Measurements from ENCODE around the gene SLC44A3.
A peak's percentile ranks its signal among the peaks of the same experiment; 100 is the strongest.

The SLC44A3 gene

DNA sequence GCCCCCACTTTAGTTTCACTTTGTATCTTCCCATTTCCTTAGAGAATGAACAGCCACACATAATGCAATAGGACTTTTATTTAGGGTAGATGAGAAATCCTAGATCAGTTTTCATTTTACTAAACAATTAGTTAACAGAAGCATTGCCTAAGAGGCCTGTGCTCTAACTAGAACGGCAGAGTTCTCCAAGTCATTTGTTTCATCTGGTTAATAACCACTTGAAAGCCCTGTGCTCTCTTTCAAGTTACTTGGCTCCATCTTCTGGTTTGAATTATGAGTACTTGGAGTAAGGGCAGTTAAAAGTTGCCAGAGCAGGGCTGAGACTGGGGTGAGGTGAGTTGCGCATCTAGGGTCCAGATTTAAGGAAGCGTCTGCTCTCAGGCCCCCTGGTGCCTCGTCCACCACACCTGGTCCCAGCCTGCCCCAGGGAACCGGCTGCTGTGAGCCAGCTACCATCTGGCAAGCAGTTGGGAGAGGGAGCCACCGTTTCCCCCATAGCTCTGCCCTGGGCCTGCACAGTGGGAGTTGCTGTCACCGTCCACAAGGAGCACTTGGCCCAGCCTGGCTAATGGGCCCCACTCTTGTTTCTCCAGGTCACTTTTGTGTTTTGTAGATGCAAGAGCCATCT lies 18.1 kb upstream of the SLC44A3 start:
- peak; percentile 46 for DNase-seq (ENCODE audit: low spot score)

DNA sequence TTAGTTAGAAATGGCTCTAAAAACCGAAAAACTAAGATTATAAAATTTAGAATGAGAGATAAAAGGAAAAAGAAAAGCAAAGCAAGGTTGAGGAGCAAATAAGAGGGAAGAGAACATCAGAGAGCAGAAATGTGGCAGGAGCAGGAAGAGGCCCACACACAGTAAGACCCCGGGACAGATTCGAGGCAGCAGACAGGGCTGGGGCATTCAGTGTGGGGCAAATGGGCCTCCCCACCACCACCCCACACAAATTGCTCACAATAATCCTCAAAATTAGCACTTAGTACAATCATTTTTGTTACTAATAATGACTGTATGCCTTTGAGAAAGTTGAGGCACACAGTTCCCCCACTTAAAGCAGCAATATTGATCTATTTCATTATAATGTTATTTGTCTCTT lies 17.1 kb upstream of the SLC44A3 start:
- DNase-seq (ENCODE audit: low spot score): no peak

DNA sequence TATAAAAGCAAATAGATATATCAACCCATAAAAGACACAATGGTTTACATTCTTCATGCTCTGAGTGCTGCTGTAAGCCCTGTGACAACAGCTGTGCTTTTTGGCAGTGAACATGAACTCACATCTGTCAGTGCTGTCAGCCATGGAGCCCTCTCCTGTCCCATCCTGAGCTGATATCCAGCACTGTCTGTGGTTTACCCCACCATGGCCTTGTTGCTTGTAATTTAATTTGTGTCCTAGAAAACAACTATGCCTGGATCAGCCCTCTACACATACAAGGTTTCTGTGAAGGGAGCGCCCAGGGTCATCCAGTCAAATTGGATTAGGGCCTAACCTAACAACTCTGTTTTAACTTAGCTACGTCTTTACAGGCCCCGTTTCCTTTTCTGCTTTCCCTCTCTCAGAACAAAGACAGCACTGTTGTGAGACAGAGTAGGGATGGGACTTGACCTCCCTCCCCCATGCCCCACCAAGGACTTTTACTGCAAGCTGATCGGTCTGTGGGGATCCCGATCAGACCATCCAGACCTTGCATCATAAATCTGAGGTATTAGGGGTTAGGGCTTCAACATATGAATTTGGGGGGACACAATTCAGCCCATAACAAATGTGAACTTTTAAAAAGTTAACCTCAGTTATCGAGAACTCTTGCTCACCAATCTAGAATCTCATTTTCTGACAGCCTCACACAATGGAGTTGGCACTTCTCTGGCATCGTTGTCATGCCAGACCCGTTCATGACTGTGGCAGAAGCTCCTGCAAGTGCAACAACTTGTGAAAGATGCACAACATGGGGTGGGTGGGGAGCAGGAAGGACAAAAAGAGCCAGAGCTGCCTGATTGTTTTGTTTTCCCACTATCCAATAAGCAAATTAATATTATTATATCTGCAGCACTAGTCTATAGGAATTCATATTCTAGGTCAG lies 16.4 kb upstream of the SLC44A3 start:
- DNase-seq (ENCODE audit: low spot score): no peak

DNA sequence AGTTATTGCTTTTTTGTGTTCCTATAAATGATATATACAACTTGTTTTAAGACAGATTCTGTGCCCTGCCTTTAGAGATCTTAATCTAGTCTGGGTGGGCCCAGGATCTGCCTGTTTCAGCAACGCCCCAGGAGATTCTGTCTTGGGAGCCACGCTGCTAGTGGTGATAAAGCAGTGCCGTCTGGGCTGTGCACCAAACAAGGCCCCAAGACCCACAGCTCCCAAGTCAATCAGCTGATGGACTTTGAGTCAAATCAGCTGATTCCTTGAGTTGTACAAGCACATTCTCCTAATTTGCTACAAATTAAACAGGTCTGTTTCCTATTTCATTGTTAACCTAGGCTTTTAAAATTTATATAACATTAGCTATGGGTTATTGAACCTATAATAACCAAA lies 15.7 kb upstream of the SLC44A3 start:
- peak; percentile 51 for DNase-seq (ENCODE audit: low spot score)

DNA sequence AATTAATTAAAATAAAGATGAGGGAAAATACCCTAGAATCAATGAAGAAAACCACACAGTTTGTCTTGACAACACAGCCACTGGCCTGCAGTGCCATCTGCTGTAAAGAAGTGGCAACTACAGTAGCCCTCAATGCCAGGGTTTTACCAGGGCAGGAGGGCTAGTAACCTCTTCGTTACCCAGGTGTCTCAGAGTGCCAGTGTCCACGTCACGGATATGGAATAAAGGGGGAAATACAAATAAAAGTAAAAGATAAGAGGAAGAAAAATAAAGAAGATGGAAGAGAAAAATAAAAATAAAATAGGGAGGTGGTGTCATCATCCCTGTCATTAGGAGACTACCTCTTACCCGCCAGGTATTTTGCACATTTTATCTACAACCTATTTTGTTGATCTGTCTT lies 14.2 kb upstream of the SLC44A3 start:
- peak; percentile 71 for DNase-seq (ENCODE audit: low spot score)

DNA sequence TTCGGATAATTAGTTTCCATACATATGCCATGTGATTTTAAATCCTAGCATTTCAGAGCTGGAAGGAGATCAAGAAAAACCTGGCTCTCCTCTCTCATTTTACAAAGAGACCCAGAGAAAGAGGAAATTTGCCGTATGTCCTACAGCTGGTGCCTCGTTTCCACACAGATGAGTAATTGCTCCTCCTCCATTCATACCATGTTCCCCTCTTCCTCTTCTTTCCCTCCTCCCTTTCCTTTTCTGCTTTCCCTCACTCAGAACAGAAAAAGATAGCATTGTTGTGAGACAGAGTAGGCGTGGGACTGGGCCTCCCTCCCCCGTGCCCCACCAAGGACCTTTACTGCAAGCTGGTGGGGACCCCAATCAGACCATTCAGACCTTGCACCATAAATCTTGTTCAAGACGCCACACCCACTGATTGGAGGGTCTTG lies 13.7 kb upstream of the SLC44A3 start:
- DNase-seq (ENCODE audit: low spot score): no peak

DNA sequence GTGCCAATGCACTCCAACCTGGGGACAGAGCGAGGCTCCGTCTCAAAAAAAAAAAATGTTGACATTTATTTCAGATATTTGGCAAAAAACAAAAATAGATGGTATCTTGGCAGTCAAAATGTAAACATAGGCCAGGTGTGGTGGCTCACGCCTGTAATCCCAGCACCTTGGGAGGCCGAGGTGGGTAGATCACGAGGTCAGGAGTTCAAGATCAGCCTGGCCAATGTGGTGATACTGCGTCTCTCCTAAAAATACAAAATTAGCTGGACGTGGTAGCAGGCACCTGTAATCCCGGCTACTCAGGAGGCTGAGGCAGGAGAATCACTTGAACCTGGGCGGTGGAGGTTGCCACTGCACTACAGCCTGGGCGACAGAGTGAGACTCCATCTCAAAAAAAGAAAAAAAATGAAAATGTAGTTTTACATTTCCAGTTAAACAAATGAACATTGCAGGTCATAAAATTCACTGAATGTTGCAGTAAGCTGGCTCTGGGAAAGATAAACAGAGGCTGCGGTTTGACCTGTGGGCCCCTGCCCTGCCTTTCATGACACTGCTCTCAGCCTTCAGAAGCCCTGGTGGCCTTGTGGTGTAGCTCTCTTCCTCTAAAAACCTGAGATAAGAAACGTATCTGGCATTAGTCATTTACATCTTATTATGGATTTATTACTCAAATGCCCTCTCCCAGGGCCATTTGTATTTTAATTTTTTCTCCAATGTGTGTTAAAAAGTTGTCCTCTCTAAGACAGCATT lies 12.2 kb upstream of the SLC44A3 start:
- DNase-seq (ENCODE audit: low spot score): no peak

DNA sequence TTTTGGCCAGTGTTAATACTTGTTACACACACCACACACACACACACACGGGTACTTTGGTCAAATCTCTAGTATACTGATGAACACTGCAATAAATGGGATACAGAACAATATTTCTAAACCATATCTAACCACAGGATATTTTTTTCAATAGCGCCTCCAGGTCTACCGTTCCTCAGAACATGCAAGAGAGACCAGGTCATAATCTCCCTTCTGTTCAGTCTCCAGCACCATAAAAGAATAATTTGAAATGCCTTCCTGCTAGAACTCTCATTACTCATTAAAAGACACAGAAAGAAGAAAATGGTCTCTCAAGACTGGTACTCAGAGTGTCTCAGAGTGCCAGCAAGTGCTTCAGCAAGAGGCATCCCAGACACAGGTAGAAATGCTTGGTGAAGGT lies 11.5 kb upstream of the SLC44A3 start:
- DNase-seq (ENCODE audit: low spot score): no peak

DNA sequence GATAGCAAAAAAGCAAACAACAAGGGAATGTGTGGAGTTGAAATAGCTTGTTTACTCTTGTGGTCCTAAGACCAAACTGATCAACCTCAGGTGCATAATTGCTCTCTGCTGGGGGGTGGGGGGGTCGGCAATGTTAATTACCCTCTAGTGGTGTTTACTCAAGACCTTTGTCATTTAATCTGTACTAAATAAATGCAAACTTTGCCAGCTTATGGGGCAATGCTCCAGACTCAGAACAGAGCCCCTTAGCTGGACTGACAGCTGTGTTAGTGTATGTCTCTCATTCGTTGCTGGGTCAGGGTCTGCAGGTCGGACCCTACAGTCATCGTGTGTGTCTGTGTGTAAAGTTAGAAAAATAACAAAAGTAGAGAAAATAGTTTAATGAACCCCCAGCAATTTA lies 7.2 kb upstream of the SLC44A3 start:
- no peak for DNase-seq (ENCODE audit: low spot score)

DNA sequence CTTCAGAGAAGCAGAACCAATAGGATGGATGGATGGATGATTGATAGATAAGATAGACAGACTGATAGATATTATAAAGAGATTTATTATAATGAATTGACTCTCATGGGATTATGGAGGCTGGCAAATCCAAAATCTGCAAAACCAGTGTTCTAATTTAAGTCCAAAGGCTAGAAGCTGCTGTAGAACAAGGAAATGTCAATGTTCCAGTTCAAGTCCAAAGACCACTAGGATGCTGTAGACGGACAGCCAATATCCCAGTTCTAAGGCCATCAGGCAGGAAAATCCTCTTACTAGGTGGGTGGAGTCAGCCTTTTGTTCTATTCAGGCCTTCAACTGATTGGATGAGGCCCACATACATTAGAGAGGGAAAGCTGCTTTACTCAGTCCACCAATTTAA lies 4.1 kb upstream of the SLC44A3 start:
- no peak for DNase-seq (ENCODE audit: low spot score)

DNA sequence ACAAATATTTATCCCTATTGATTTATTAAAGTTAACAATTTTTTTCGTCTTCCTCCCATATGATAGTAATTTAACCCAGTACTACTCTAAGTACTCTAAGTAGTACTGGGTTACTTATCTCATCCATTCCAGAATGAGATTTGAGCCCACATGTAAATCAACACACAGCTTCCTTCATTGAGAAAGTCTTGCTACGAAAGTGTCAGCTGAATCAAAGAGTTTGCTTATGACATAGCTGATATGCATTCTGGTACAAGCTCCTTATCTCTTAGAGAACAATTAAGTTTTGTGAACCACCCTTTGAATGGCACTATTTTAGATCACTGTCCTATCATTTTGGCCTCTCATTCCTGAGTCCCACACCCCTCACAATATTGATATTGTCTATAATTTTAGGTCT lies 2.4 kb upstream of the SLC44A3 start:
- DNase-seq (ENCODE audit: low spot score): no peak

DNA sequence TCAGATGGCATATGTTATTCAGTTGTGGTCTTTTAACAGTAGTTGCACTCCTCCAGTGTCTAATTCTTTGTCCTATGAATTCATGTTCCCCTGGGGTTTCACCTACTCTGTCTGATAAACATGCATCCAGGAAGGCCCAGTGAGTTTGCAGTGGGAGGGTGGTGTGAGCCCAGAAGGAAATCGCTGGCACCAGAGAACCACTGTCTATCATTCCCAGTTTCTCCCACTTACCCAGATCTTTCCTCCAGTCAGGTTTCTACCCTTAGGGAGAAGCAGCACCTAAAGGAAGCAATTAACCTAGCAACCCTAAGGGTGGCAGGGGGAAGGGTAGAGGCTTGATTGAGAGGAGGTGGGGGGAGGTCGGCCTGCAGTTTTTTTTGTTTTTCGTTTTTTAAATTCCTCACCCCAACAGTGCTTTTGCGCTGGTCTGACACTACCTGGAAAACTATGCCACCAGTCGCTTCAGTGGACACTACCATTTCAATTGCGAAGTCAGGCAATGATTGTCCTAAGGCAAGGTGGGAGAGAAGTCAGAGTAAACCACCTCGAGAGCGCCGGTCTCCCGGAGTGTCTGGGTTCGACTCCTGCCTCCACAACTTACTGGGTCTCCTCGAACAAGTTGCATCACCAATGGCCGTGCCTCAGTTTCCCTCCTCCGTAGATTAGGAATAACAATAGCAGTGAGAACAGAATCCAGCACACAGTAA lies 766 bp upstream of the SLC44A3 start:
- no peak for DNase-seq (ENCODE audit: low spot score)

DNA sequence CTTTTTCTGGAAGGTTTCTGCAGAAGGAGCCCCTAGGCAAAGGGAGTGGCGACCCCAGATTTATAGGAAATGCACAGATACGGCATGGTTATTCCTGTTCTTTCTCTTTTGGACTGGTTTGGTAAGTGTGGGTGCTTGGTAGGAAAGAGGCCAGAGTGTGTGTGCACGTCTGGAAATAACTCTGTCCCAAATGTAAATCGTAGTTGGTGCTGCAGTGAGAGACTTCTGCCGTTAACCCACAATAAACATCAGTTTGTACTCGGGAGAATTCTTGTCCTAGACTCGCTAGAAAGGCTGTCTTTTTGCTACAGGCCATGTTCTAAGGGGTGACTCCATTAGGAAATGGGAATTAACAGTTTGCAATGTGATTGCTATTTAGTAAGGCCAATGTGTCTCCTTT lies 779 bp downstream of the SLC44A3 start:
- no peak for DNase-seq (ENCODE audit: low spot score)

DNA sequence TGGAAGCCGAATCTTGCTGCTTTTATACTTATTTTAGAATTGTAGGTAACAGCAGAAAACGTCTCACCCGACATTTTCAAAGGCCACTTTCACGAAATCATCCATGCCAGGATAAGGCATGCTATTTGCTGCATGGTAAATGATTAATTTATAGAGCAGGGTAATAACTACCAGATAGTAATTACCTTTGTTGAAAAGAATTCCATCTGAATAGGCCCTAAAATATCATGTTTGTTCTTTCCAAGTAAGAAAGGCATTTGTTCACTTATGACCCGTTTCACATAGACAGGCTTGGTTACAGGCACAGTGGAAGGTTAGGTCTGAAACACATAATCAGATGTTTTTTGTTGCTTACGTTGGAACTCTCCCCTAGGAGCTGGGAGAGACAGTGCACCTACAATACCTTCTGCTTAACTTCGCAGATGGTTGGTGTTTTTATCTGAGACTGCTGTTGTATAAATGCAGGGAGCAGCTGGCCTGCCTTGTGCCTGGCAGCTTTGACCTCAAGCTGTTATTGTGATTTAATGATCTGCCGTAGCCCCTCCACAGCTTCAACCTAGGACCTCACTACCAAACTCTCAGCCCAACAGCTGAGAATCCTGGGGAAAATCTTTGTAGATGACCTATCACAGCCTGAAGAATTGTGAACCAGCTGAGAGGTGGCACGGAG lies 1.6 kb downstream of the SLC44A3 start:
- no peak for DNase-seq (ENCODE audit: low spot score)

DNA sequence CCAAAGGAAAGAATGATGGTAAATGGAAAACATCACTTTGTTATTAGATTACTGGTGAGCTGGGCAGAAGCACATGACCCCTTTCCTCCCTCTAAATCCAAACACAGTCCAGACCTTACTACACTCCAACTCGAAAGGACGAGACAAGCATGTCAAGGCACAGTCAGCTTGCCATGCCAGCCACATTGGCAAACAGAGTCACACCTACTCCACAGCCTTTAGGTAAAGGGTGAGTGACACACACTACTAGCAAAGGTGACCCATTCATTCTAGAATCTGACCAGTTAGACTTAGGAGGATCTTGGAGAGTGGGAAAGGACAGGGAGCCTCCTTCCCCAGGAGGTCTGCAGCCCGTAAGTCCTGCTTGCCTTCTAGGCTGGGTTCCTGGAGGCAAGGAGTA lies 3.0 kb downstream of the SLC44A3 start:
- no peak for DNase-seq (ENCODE audit: low spot score)

DNA sequence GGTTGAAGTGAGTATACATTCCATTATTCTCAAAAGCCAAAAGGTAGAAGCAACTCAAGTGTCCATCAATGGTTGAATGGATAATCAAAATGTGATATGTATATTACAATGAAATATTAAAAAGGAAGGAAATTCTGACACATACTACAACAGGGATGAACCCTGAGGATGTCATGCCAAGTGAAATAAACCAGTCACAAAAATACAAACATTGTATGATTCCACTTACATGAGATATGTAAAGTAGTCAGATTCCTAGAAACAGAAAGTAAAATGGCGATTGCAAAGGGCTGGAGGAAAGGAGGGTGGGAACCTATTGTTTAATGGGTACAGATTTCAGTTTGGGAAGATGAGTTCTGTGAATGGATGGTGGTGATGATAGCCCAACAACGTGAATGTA lies 5.8 kb downstream of the SLC44A3 start:
- no peak for DNase-seq (ENCODE audit: low spot score)

DNA sequence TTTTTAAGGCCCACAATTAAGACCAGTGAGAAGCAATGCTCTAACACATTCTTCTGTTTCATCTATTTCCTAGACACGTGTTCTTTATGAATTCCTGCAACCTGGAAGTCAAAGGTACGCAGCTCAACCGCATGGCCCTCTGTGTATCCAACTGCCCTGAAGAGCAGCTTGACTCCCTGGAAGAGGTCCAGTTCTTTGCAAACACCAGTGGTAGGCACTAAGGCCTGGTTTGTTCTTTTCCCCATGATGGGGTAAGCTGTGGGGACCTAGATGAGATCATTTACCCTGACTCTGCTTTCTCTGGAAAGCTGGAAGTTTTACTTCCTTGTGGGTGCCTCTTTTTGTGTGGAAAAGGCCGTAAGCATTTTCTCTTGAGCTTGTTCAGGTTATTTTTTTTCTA lies 7.3 kb downstream of the SLC44A3 start:
- DNase-seq (ENCODE audit: low spot score): no peak

DNA sequence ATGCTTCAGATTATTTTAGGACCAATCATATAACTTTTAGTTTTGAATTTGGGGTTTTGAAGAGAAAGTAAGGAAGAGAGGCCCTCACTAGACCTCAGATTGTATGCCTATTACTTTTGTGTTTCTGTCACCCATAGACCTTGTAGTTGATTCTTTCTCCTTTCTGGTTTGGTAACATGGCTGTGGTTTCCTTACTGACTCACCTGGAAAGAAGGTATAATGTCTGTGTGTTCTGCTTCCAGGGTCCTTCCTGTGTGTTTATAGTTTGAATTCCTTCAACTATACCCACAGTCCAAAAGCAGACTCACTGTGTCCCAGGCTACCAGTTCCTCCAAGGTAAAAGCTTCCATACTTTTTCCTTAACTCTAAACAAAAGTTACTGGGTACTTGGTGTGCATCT lies 8.1 kb downstream of the SLC44A3 start:
- no peak for DNase-seq (ENCODE audit: low spot score)

DNA sequence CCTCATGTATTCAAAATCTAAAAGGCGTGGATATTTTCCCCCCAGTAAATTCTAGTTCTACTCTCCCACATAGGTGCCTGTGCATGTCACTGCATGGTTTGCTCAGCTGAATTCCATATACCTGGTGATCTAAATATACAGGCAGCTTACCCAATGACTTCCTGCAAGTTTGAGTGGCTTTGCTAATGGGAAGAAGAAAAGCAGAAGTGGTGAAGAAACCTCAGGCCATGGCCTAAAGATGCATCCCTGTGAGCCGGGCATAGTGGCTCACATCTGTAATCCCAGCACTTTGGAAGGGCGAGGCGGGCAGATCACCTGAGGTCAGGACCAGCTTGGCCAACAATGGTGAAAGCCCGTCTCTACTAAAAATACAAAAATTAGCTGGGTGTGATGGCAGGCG lies 11.5 kb downstream of the SLC44A3 start:
- no peak for DNase-seq (ENCODE audit: low spot score)

DNA sequence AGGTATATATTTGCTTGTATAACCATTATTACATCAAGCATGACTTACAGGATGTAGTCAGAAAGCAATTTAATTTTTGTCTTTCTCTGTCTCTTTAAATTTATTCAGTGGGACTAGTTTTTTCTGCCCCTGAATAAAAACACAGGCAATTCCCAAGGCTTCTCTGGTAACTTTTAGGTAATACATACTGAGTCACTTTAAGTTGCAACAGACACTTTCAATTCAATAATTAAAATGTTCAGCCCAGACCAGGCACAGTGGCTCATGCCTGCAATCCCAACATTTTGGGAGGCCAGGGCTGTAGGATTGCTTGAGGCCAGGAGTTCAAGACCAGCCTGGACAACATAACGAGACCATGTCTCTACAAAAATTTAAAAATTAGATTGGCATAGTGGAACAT lies 12.3 kb downstream of the SLC44A3 start:
- no peak for DNase-seq (ENCODE audit: low spot score)

DNA sequence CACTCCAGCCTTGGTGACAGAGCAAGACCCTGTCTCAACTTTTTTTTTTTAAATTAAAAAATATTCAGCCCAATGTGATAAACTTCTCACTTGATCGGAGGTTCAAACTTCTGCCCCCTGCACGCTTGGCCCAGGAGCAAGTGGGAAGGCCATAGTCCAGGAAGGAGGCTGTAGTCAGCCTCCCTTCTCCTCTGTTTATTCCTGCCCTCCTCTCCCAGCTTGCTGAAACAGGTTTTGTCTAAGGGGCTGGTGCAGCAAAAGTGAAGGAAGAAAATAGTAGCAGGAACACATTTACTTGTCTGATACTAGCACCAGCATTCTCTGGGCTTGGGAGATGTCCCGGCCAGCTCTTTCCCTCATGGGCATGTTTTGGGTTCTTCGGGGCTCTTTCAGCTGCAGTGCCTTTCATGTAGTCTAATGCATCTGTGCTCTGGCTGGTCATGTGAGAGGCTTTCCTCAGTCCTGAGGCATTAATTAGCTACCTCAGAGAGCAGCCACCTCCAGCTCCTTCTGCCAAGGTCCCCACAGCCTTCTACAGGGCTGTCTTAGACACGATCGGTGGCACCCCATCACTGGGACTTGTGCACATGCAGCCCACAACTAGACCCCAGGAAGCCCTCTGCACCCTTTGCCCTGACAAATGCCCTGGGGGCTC lies 12.9 kb downstream of the SLC44A3 start:
- no peak for DNase-seq (ENCODE audit: low spot score)

Measured in hematopoietic multipotent progenitor cell treated with erythropoietin and hydrocortisone succinate and interleukin-3 and kit ligand, for 17 days (in vitro differentiated cells).